HepG2 (cell line): Measurements from ENCODE around the gene LRR1. TPM values are rescaled to one million over a fixed set of nuclear protein-coding genes. Genes with fewer than 3 reads are reported as not detected.
A peak's percentile ranks its signal among the peaks of the same experiment; 100 is the strongest.

Experiments used
- ATF7 ChIP-seq, 2 experiments: fragments of 450-650 bp in 1 of 2; sonication (generic) in 1 of 2; formaldehyde crosslinking in 1 of 2; IDR thresholded peaks; 2 replicates each; pipeline versions ENCODE4 v1.4.0 to v1.6.1; 2016 to 2020; ENCODE audit warnings: antibody characterized with exemption in 1 of 2, mild to moderate bottlenecking in 1 of 2, missing genetic modification reagents in 1 of 2
- FOXO4 ChIP-seq: sonication (generic); formaldehyde crosslinking; conservative IDR thresholded peaks from 2 replicates; pipeline ENCODE4 v1.8.1; 2023; ENCODE audit warnings: missing genetic modification reagents
- IKZF1 ChIP-seq: fragments of 450-650 bp; IDR thresholded peaks from 2 replicates; pipeline ENCODE4 v1.7.1; 2016
- PLRG1 ChIP-seq: fragments of 450-650 bp; conservative IDR thresholded peaks from 2 replicates; pipeline ENCODE4 v1.6.1; 2016
- RCOR2 ChIP-seq: IDR thresholded peaks from 2 replicates; pipeline ENCODE4 v1.6.1; 2016; ENCODE audit warnings: missing biosample characterization, missing genetic modification reagents
- RXRB ChIP-seq: IDR thresholded peaks from 2 replicates; pipeline ENCODE4 v1.6.1; 2016; ENCODE audit warnings: borderline replicate concordance, missing genetic modification reagents, missing compliant biosample characterization
- SAFB2 ChIP-seq: sonication (generic); formaldehyde crosslinking; IDR thresholded peaks from 2 replicates; pipeline ENCODE4 v1.5.1; 2020; ENCODE audit warnings: missing genetic modification reagents, low read depth, mild to moderate bottlenecking, borderline replicate concordance
- SMAD3 ChIP-seq: sonication (generic); formaldehyde crosslinking; IDR thresholded peaks from 2 replicates; pipeline ENCODE4 v1.4.0; 2020; ENCODE audit warnings: missing genetic modification reagents
- ZMYM2 ChIP-seq: sonication (generic); formaldehyde crosslinking; IDR thresholded peaks from 2 replicates; pipeline ENCODE4 v1.8.0; 2022; ENCODE audit warnings: mild to moderate bottlenecking, missing genetic modification reagents
- ZNF34 ChIP-seq: sonication (generic); formaldehyde crosslinking; IDR thresholded peaks from 2 replicates; pipeline ENCODE4 v1.4.0; 2020; ENCODE audit warnings: mild to moderate bottlenecking, missing genetic modification reagents, borderline replicate concordance
- ZNF761 ChIP-seq: sonication (generic); formaldehyde crosslinking; conservative IDR thresholded peaks from 2 replicates; pipeline ENCODE4 v1.4.0; 2020; ENCODE audit warnings: mild to moderate bottlenecking, missing genetic modification reagents
- ZNF776 ChIP-seq: sonication (generic); formaldehyde crosslinking; IDR thresholded peaks from 2 replicates; pipeline ENCODE4 v1.4.0; 2020; ENCODE audit warnings: mild to moderate bottlenecking, missing genetic modification reagents
- ZNF790 ChIP-seq: sonication (generic); formaldehyde crosslinking; IDR thresholded peaks from 2 replicates; pipeline ENCODE4 v1.8.0; 2022; ENCODE audit warnings: missing genetic modification reagents, mild to moderate bottlenecking, borderline replicate concordance
- ZSCAN29 ChIP-seq: sonication (generic); formaldehyde crosslinking; conservative IDR thresholded peaks from 2 replicates; pipeline ENCODE4 v1.4.0; 2020; ENCODE audit warnings: mild to moderate bottlenecking, missing genetic modification reagents
- polyA plus RNA-seq, 8 experiments: library from polyadenylated mRNA; depleted of rRNA in 3 of 8; stranded (reverse) in 7 of 8; unstranded in 1 of 8; fragments of >200 nt; fragmentation: Illumina TruSeq in 4 of 8; extraction: Trizol in 4 of 8; gene quantifications; 2 replicates each; pipeline versions ENCODE4 v1.2.1 to v1.2.3, GENCODE V29; 2011 to 2016; ENCODE audit warnings: low read depth in 4 of 8, missing spikeins in 1 of 8, mixed read lengths in 1 of 8; ENCODE audit not compliant: insufficient read depth in 1 of 8
- total RNA-seq, 5 experiments: library from RNA; depleted of rRNA; stranded (reverse); fragments of >200 nt; fragmentation: Illumina TruSeq; extraction: Trizol; gene quantifications; 2 replicates each; pipeline ENCODE4 v1.2.3, GENCODE V29; 2016; ENCODE audit warnings: low read depth in 1 of 5
- TF ChIP-seq, protein P1 (sequence below): sonication (generic); formaldehyde crosslinking; IDR thresholded peaks from 2 replicates; pipeline ENCODE4 v1.4.0; 2020; ENCODE audit warnings: missing genetic modification reagents
- TF ChIP-seq, protein P2 (sequence below): sonication (generic); formaldehyde crosslinking; IDR thresholded peaks from 2 replicates; pipeline ENCODE4 v1.4.0; 2020; ENCODE audit warnings: mild to moderate bottlenecking, missing genetic modification reagents
- TF ChIP-seq, protein P3 (sequence below): sonication (generic); formaldehyde crosslinking; IDR thresholded peaks from 2 replicates; pipeline ENCODE4 v1.8.0; 2022; ENCODE audit warnings: low read depth, missing genetic modification reagents

Gene LRR1
- total and polyA plus RNA-seq, 2 of the 13 experiments (the other 11 are each of a cell fraction or from before 2014, with no cell fraction given): 7.0 to 36.2 TPM

DNA sequence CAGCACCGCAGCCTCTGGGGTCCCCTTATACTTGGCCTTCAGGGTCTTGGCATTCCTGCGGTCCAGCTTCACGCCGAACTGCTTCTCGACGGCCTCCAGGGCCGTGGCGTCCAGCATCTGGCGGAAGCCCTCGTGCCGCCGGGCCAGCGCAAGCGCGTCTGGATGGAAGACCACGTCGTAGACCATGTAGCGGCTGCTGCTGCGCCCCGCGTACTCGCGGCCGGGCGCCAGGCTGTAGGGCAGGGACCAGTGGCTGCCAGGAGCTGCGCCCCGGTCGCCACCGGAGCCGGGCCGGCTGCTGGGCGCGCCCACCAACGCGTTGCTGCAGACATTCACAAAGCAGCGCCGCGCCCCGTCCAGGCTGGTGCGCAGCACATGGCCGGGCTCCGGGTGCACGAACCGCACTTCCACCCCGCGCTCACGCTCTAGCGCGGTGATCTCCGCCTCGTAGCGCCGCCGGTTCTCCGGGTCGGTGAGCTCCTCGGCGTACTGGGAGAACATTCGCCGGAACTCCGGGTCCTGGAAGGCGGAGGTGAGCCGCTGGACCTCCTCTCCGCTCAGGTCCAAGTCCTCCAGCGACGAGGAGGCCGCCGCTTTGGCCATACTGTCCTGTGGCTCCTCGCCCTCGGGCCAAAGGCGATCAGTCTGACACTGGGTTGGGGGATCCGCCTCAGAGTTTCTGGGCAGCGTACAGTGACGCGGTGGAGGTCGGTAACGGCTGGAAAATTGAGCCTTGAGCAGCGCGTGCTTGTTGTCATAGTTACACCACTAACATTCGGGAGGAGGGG lies 36.0 kb downstream of the LRR1 start, which contains the start of gene DNAAF2 (continued):
- TF ChIP-seq, protein P1, sequence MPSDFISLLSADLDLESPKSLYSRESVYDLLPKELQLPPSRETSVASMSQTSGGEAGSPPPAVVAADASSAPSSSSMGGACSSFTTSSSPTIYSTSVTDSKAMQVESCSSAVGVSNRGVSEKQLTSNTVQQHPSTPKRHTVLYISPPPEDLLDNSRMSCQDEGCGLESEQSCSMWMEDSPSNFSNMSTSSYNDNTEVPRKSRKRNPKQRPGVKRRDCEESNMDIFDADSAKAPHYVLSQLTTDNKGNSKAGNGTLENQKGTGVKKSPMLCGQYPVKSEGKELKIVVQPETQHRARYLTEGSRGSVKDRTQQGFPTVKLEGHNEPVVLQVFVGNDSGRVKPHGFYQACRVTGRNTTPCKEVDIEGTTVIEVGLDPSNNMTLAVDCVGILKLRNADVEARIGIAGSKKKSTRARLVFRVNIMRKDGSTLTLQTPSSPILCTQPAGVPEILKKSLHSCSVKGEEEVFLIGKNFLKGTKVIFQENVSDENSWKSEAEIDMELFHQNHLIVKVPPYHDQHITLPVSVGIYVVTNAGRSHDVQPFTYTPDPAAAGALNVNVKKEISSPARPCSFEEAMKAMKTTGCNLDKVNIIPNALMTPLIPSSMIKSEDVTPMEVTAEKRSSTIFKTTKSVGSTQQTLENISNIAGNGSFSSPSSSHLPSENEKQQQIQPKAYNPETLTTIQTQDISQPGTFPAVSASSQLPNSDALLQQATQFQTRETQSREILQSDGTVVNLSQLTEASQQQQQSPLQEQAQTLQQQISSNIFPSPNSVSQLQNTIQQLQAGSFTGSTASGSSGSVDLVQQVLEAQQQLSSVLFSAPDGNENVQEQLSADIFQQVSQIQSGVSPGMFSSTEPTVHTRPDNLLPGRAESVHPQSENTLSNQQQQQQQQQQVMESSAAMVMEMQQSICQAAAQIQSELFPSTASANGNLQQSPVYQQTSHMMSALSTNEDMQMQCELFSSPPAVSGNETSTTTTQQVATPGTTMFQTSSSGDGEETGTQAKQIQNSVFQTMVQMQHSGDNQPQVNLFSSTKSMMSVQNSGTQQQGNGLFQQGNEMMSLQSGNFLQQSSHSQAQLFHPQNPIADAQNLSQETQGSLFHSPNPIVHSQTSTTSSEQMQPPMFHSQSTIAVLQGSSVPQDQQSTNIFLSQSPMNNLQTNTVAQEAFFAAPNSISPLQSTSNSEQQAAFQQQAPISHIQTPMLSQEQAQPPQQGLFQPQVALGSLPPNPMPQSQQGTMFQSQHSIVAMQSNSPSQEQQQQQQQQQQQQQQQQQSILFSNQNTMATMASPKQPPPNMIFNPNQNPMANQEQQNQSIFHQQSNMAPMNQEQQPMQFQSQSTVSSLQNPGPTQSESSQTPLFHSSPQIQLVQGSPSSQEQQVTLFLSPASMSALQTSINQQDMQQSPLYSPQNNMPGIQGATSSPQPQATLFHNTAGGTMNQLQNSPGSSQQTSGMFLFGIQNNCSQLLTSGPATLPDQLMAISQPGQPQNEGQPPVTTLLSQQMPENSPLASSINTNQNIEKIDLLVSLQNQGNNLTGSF (CRISPR knock-in tag): peak; percentile 71; the same call in 1 of the 2 replicates
- no peak for TF ChIP-seq FOXO4
- no peak for TF ChIP-seq PLRG1
- TF ChIP-seq ZNF34 (CRISPR knock-in tag): no peak
- no peak for TF ChIP-seq ATF7 (IDR thresholded peaks at IDR 0.05)
- no peak for TF ChIP-seq ATF7 (CRISPR knock-in tag; IDR thresholded peaks at IDR 0.05)
- TF ChIP-seq, protein P2, sequence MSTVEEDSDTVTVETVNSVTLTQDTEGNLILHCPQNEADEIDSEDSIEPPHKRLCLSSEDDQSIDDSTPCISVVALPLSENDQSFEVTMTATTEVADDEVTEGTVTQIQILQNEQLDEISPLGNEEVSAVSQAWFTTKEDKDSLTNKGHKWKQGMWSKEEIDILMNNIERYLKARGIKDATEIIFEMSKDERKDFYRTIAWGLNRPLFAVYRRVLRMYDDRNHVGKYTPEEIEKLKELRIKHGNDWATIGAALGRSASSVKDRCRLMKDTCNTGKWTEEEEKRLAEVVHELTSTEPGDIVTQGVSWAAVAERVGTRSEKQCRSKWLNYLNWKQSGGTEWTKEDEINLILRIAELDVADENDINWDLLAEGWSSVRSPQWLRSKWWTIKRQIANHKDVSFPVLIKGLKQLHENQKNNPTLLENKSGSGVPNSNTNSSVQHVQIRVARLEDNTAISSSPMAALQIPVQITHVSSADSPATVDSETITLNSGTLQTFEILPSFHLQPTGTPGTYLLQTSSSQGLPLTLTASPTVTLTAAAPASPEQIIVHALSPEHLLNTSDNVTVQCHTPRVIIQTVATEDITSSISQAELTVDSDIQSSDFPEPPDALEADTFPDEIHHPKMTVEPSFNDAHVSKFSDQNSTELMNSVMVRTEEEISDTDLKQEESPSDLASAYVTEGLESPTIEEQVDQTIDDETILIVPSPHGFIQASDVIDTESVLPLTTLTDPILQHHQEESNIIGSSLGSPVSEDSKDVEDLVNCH (CRISPR knock-in tag): no peak
- TF ChIP-seq SAFB2 (CRISPR knock-in tag): no peak
- TF ChIP-seq ZMYM2: peak; percentile 66; the same call in 1 of the 2 replicates
- no peak for TF ChIP-seq SMAD3 (CRISPR knock-in tag)
- peak; percentile 86 for TF ChIP-seq ZNF790 (CRISPR knock-in tag)
- TF ChIP-seq ZSCAN29: no peak
- TF ChIP-seq ZNF761: no peak
- TF ChIP-seq RXRB: no peak
- TF ChIP-seq ZNF776: no peak; the same call in 1 of the 2 replicates
- no peak for TF ChIP-seq RCOR2 (CRISPR knock-in tag)
- TF ChIP-seq, protein P3, sequence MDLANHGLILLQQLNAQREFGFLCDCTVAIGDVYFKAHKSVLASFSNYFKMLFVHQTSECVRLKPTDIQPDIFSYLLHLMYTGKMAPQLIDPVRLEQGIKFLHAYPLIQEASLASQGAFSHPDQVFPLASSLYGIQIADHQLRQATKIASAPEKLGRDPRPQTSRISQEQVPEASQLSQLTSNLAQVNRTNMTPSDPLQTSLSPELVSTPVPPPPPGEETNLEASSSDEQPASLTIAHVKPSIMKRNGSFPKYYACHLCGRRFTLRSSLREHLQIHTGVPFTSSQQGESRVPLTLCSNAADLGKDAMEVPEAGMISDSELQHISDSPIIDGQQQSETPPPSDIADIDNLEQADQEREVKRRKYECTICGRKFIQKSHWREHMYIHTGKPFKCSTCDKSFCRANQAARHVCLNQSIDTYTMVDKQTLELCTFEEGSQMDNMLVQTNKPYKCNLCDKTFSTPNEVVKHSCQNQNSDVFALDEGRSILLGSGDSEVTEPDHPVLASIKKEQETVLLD: no peak; the same call in 1 of the 2 replicates
- no peak for TF ChIP-seq IKZF1
